GM19395 (cell line): ENCODE results near the gene EBF3.

Experiments
- ATAC-seq: cut with Tn5 transposase; IDR thresholded peaks from one replicate; pipeline ENCODE4 v1.9.1; 2021; ENCODE audit warnings: mild to moderate bottlenecking, moderate library complexity; ENCODE audit not compliant: unreplicated experiment

EBF3 gene

DNA sequence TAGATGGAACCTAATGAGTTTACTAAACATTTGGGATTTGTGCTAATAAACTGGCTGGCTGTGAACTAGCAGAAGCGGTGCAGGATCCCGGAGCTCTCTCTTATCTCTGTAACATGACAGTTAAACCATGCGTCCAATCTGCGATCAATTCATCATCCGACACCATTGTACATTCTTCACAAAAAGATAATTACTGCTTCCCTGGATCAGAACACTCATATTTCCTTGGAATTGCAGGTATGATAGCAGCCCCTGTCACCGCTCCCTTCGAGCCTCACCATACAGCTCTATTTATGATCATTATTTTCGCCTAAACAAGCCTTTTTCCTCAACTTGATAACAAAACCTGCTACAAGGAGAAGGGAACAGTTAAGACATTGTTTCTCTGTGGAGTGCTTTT, 18.5 kb downstream of the EBF3 start:
- no peak for ATAC-seq

- ATAC-seq, result no peak
Observed at GRCh38 chr10:129945064-129945463, 19.0 kb downstream of the EBF3 start.

- no peak for ATAC-seq
Observed at GRCh38 chr10:129944456-129944855, 19.6 kb downstream of the EBF3 start.

- ATAC-seq, result no peak
Observed at GRCh38 chr10:129942936-129943715, 20.9 kb downstream of the EBF3 start.

DNA sequence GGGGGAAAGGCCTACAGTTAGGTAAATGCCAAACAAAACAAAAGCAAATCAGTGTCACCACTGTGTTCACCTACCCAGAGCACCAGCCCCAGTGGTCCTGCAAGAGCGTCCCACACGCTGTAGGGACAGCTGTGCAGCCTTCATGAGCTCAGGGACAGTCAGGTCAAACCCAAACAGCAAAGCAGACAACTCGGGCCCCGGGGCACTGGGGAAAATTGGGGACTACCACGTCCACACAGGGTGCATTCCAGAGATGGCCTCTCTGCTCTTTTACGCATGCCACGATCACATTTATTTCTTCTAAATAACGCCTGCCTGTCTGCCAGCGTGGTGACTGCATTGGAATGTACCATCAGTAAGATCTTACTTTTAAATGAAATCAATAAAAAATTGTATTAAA, 21.7 kb downstream of the EBF3 start:
- ATAC-seq, result no peak

DNA sequence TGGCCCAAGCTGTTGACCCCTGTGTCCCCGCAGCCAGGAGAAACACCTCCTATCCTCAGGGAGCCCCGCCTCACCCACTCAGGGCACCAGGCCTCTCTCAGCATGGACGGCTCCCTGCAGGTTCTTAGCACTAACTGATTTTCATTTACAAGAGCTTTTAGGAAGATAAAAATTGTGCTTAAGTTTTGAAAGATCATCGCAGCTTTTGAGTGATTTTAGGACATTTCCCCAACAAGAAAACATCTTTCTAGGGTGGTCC, 22.1 kb downstream of the EBF3 start:
- ATAC-seq, result no peak

DNA sequence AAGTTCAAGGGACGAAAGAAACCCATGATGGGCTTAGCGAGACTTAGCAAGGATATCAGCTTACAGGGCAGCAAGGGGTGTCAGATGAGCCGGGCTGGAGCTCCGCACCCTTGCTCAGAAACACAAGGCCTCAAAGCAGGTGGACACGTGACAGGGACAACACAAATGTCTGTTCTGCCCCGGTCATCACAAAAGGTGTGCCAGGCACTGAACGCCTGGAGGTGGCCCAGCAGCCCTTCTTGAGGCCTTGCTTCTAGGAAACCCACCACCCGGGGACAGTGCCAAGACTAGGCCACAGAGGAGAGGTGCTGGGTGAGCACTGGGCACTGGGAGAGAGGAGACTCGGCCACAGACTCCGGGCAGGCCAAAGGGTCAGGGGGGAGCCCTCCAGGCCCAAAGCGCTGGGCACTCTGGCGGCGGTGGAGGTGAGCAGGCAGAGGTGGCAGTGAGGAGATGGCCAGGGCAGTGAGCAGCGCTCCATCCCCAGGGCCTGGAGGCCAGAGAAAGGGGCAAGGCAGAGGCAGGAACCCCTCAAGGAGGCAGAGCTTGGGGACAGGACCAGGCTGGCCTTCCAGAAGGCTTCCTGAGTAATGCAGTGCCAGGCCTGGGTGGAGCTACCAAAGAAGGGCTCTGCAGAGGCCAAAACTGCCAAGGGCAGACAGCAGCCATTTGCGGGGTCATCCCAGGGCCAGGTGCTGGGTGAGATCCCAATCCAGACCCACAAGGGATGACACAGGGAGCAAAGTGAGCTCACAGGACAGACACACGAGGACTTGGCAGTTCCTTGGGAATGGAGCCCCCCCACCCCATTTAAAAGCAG, 22.7 kb downstream of the EBF3 start:
- no peak for ATAC-seq

GRCh38 chr10:129940617-129941198, 23.4 kb downstream of the EBF3 start:
- no peak for ATAC-seq

DNA sequence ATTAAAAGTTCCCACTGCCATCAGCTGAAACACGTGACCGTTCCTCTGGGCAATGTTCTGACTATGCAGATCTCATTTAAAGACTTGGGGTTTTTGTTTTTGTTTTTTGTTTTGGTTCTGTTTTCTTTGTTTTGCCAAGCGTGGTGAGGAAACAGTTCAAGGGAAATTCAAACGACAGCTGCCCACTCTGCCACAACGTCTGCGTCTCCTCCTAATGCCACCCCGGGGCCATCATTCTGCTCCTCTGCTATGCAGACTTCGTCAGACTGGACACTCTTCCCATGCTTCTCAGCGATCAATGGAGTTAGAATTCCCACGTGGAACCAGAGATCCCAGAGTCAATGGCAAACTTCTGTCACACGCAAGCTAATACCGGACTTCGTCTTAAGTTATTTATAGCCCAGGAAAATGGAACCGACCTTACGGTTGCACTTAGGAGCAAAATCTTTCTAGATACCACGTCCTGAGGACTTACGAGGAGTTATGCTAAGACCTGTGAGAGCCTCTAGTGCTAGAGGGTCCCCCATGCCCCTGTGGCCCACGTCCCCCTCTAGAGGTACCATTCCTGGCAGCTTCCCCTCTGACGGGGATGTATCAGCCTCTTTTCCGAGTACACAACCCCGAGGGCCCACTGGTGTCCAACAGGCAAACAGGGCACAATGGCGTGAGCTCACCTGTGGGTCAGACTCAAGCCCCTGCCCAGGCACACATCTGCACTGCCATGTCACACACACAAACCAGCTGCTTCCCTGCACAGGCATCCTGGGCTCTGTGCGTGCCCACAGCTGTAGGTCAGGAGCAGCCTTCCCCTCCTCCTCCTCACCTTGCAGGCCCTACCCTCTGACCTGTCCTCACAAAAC, 24.4 kb downstream of the EBF3 start:
- ATAC-seq, result no peak

- no peak for ATAC-seq
Observed at GRCh38 chr10:129938460-129938859, 25.6 kb downstream of the EBF3 start.

DNA sequence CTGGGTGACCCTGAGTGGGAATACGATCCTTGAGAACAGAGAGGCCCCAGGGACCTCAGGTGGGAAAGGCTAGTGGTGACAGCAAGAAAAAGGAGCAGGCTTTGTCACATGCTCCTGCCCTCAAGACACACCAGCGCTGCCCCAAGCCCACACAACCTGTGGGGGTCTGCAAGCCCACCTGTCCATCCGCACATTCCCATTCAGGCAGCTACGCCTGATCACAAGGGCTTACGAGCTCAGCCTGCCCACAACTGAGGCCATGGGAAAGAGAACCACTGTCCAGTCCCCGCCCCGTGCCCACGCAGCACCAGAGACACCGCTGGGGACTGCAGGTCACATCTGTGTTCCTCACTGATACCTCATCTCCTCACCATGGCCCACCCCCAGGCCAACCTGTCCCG, 26.7 kb downstream of the EBF3 start:
- ATAC-seq, result no peak

- no peak for ATAC-seq
Observed at GRCh38 chr10:129936923-129937300, 27.2 kb downstream of the EBF3 start.

GRCh38 chr10:129936266-129936922, 27.7 kb downstream of the EBF3 start:
- no peak for ATAC-seq

- ATAC-seq, result no peak
Observed at GRCh38 chr10:129935867-129936152, 28.3 kb downstream of the EBF3 start.

- ATAC-seq, result no peak
Observed at GRCh38 chr10:129935102-129935866, 28.8 kb downstream of the EBF3 start.

GRCh38 chr10:129934196-129934925, 29.7 kb downstream of the EBF3 start:
- ATAC-seq, result no peak

- no peak for ATAC-seq
Observed at GRCh38 chr10:129933456-129934092, 30.5 kb downstream of the EBF3 start.

- no peak for ATAC-seq
Observed at GRCh38 chr10:129932751-129933433, 31.2 kb downstream of the EBF3 start.

DNA sequence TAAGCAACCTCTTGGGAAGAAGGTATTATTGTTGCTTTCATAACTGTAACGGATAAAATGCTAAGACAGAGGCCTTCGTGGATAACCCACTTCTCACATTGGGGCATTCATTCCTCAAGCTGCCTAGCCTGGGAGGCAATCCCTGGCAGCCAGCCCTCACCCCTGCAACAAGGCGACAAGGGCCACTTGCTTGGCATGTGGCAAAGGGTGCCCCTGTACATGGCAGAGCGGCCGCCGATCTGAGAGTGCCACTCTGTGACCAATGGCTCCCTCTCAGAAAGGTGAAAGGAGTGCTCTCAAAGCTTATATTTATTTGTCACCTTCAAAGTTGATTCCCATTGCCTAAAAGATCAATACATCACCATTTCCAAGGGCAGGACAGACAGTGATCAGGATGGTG, 31.9 kb downstream of the EBF3 start:
- no peak for ATAC-seq
